H9 (cell line): ENCODE data around the gene INPP5A. TPM values are rescaled to one million over a fixed set of nuclear protein-coding genes. Genes with fewer than 3 reads are reported as not detected.

Source experiments
- DNase-seq: peaks from one replicate; pipeline ENCODE4 v3.0.0-alpha.2; 2017
- H2AFZ ChIP-seq: one replicate; pipeline ENCODE4 v1.6.1; 2013; ENCODE audit warnings: mild to moderate bottlenecking, low read length, control low read depth, moderate library complexity
- H2AK5ac ChIP-seq: 2 replicates; pipeline ENCODE4 v1.6.1; 2013; ENCODE audit warnings: low read length, control low read depth, mixed read lengths; ENCODE audit not compliant: insufficient read length
- H2BK120ac ChIP-seq: one replicate; pipeline ENCODE4 v1.6.1; 2013; ENCODE audit warnings: low read depth, mild to moderate bottlenecking, low read length, control low read depth, inconsistent platforms; ENCODE audit not compliant: poor library complexity, severe bottlenecking
- H2BK12ac ChIP-seq: 2 replicates; pipeline ENCODE4 v1.6.1; 2013; ENCODE audit warnings: low read length, control low read depth, mixed read lengths, low read depth; ENCODE audit not compliant: insufficient read length
- H2BK15ac ChIP-seq: 2 replicates; pipeline ENCODE4 v1.6.1; 2013; ENCODE audit warnings: low read depth, low read length, control low read depth
- H2BK20ac ChIP-seq: one replicate; pipeline ENCODE4 v1.6.1; 2013; ENCODE audit warnings: low read depth, mild to moderate bottlenecking, low read length, control low read depth, inconsistent platforms; ENCODE audit not compliant: poor library complexity, severe bottlenecking
- H2BK5ac ChIP-seq: 2 replicates; pipeline ENCODE4 v1.6.1; 2013; ENCODE audit warnings: low read length, control low read depth, mixed read lengths; ENCODE audit not compliant: insufficient read length
- H3K14ac ChIP-seq: 2 replicates; pipeline ENCODE4 v1.6.1; 2013; ENCODE audit warnings: low read length, control low read depth; ENCODE audit not compliant: insufficient read depth
- H3K18ac ChIP-seq: 2 replicates; pipeline ENCODE4 v1.6.1; 2013; ENCODE audit warnings: low read depth, mild to moderate bottlenecking, mixed read lengths, low read length, control low read depth; ENCODE audit not compliant: insufficient read length
- H3K23ac ChIP-seq: 2 replicates; pipeline ENCODE4 v1.6.1; 2013; ENCODE audit warnings: low read length, control low read depth, mixed read lengths, low read depth; ENCODE audit not compliant: insufficient read length
- H3K23me2 ChIP-seq: 2 replicates; pipeline ENCODE4 v1.6.1; 2013; ENCODE audit warnings: low read depth, mild to moderate bottlenecking, mixed read lengths, low read length, control low read depth; ENCODE audit not compliant: insufficient read length, poor library complexity, severe bottlenecking
- H3K27ac ChIP-seq: 2 replicates; pipeline ENCODE4 v1.5.1; 2013; ENCODE audit warnings: low read length, control low read depth, mixed read lengths, low read depth; ENCODE audit not compliant: insufficient read length
- H3K27me3 ChIP-seq: 2 replicates; pipeline ENCODE4 v1.6.1; 2013; ENCODE audit warnings: low read length, control low read depth, inconsistent platforms; ENCODE audit not compliant: insufficient read depth
- H3K4ac ChIP-seq: 2 replicates; pipeline ENCODE4 v1.6.1; 2013; ENCODE audit warnings: low read depth, mild to moderate bottlenecking, control low read depth, inconsistent platforms, low read length, moderate library complexity
- H3K4me1 ChIP-seq: 2 replicates; pipeline ENCODE4 v1.6.1; 2013; ENCODE audit warnings: low read length, control low read depth, inconsistent platforms; ENCODE audit not compliant: insufficient read depth
- H3K4me2 ChIP-seq: 2 replicates; pipeline ENCODE4 v1.6.1; 2013; ENCODE audit warnings: low read length, control low read depth, mixed read lengths; ENCODE audit not compliant: insufficient read length, insufficient read depth
- H3K56ac ChIP-seq: 2 replicates; pipeline ENCODE4 v1.6.1; 2013; ENCODE audit warnings: low read depth, mild to moderate bottlenecking, mixed read lengths, low read length, control low read depth; ENCODE audit not compliant: insufficient read length
- H3K79me1 ChIP-seq: 2 replicates; pipeline ENCODE4 v1.6.1; 2013; ENCODE audit warnings: low read depth, mild to moderate bottlenecking, moderate library complexity, low read length, control low read depth, inconsistent platforms; ENCODE audit not compliant: insufficient read depth, poor library complexity, severe bottlenecking
- H3K79me2 ChIP-seq: 2 replicates; pipeline ENCODE4 v1.6.1; 2013; ENCODE audit warnings: low read length, control low read depth, inconsistent platforms; ENCODE audit not compliant: insufficient read depth
- H3K9ac ChIP-seq: 2 replicates; pipeline ENCODE4 v1.6.1; 2013; ENCODE audit warnings: low read length, control low read depth, mixed read lengths; ENCODE audit not compliant: insufficient read length; ENCODE audit errors: extremely low read depth
- H3K9me3 ChIP-seq: one replicate; pipeline ENCODE4 v1.6.1; 2013; ENCODE audit warnings: low read depth, low read length, inconsistent platforms; ENCODE audit not compliant: control insufficient read depth
- H3T11ph ChIP-seq: one replicate; pipeline ENCODE4 v1.6.1; 2013; ENCODE audit warnings: mild to moderate bottlenecking, low read length, control low read depth, inconsistent platforms
- H4K20me1 ChIP-seq: one replicate; pipeline ENCODE4 v1.6.1; 2013; ENCODE audit not compliant: control insufficient read depth, insufficient read length, insufficient read depth
- H4K5ac ChIP-seq: 2 replicates; pipeline ENCODE4 v1.6.1; 2013; ENCODE audit warnings: low read depth, mild to moderate bottlenecking, mixed read lengths, low read length, control low read depth; ENCODE audit not compliant: insufficient read length
- H4K8ac ChIP-seq: replicated peaks from 2 replicates; pipeline ENCODE4 v1.6.1; 2013; ENCODE audit warnings: low read length, control low read depth, mixed read lengths, low read depth; ENCODE audit not compliant: insufficient read length
- H4K91ac ChIP-seq: 2 replicates; pipeline ENCODE4 v1.6.1; 2013; ENCODE audit warnings: low read depth, mild to moderate bottlenecking, moderate library complexity, mixed read lengths, low read length, control low read depth; ENCODE audit not compliant: insufficient read length
- H3K27ac Mint-ChIP-seq, 3 experiments: 2 replicates in 2 of 3; 3 replicates in 1 of 3; pipeline ENCODE4 v1.8.0; 2020 to 2021; ENCODE audit warnings: mixed read lengths in 3 of 3, mild to moderate bottlenecking in 1 of 3, moderate library complexity in 1 of 3
- H3K27me3 Mint-ChIP-seq: 2 replicates; pipeline ENCODE4 v1.8.0; 2021; ENCODE audit warnings: low read depth, mild to moderate bottlenecking, moderate library complexity, mixed read lengths
- H3K36me3 Mint-ChIP-seq, 3 experiments: 2 replicates in 2 of 3; 3 replicates in 1 of 3; pipeline ENCODE4 v1.8.0; 2020 to 2021; ENCODE audit warnings: low read depth in 3 of 3, mixed read lengths in 3 of 3; ENCODE audit not compliant: insufficient read depth in 1 of 3
- H3K4me1 Mint-ChIP-seq, 2 experiments: 2 replicates each; pipeline ENCODE4 v1.8.0; 2020; ENCODE audit warnings: mixed read lengths in 2 of 2
- H3K4me3 Mint-ChIP-seq, 2 experiments: 2 replicates in 1 of 2; 3 replicates in 1 of 2; pipeline ENCODE4 v1.8.0; 2020 to 2021; ENCODE audit warnings: mild to moderate bottlenecking in 2 of 2, mixed read lengths in 2 of 2, moderate library complexity in 1 of 2
- H3K9me3 Mint-ChIP-seq, 2 experiments: 2 replicates in 1 of 2; 3 replicates in 1 of 2; pipeline ENCODE4 v1.8.0; 2020; ENCODE audit warnings: mild to moderate bottlenecking in 2 of 2, mixed read lengths in 2 of 2, moderate library complexity in 1 of 2
- WGBS: extraction: QIAGEN DNeasy Blood & Tissue Kit; methylation state at CpG from one replicate; pipeline ENCODE4 v1.1.7; 2013; ENCODE audit warnings: missing lambda C conversion rate, low lambda C conversion rate, mixed read lengths; ENCODE audit not compliant: insufficient read length; ENCODE audit errors: extremely low coverage; 5-methylcytosine and 5-hydroxymethylcytosine counted together
- total RNA-seq: library from RNA; stranded (reverse); gene quantifications from 2 replicates; pipeline ENCODE4 v1.2.1, GENCODE V29; 2021
- TF ChIP-seq, protein P1 (sequence below): fragments of 200-600 bp; sonication (generic); conservative IDR thresholded peaks from 3 replicates; pipeline ENCODE4 v1.8.0; 2021; ENCODE audit warnings: antibody characterized with exemption, mild to moderate bottlenecking

The INPP5A gene
- total RNA-seq, 1 experiment from 2014 or later, result 17.7 TPM

DNA sequence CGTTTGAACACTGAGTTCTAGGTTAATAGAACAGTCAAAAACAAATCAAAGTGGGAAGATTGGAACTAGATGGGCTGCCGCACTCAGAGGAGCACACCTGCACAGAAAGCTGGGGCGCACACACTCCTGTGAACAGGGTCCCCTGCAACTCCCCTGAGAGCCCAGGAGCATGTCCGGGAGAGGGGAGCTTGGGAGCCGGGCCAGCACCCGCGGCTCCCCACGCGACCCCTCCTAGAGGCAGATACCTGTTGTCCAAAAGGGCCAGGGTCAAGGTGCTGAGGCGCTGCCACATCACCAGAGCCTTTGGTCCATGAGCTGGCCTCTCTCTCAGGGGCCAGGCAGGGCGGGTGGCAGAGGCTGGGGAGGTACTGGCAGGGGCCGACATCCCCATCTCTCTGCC is 242.8 kb downstream of the INPP5A start:
- WGBS, result no CpG with 5 or more reads among the region's 12 CpGs
- Mint-ChIP-seq H3K4me1 (peaks cover 14 to 21% of the 10 kb centered on the region in 2 experiments), H3K4me3 (no peak overlapping the region), H3K9me3 (no peaks in the 10 kb centered on the region; a peak in 1 of 5 replicates), H3K27me3 (peaks cover 45% of the 10 kb centered on the region), H3K27ac (no peak overlapping the region), H3K36me3 (peaks cover 0 to 3% (median 0%) of the 10 kb centered on the region in 3 experiments; a peak in 4 of 7 replicates)
- Histone ChIP-seq H3K79me2 (no peaks in the 10 kb centered on the region), H2BK12ac (no peak overlapping the region), H3K4me1 (0 out of 2 replicates have a peak, but pooled peaks cover 3% of the 10 kb centered on the region), H3K4me2 (no peak overlapping the region), H3T11ph (no peak overlapping the region), H3K23ac (no peak overlapping the region), H3K23me2 (no peaks in the 10 kb centered on the region), H4K91ac (no peak overlapping the region), H3K18ac (no peak overlapping the region), H2AK5ac (no peak overlapping the region), H2BK120ac (no peak overlapping the region), H3K9me3 (no peaks in the 10 kb centered on the region), H2AFZ (no peak overlapping the region), H3K56ac (no peak overlapping the region), H2BK20ac (no peak overlapping the region), H2BK15ac (no peak overlapping the region), H2BK5ac (no peak overlapping the region), H4K5ac (no peak overlapping the region), H3K4ac (no peak overlapping the region), H4K20me1 (no peaks in the 10 kb centered on the region), H3K14ac (no peak overlapping the region), H3K27ac (no peak overlapping the region), H3K9ac (no peak overlapping the region), H4K8ac (no peak overlapping the region), H3K79me1 (no peaks in the 10 kb centered on the region), H3K27me3 (peaks cover 34% of the 10 kb centered on the region)
- no peak for DNase-seq
- TF ChIP-seq, protein P1, sequence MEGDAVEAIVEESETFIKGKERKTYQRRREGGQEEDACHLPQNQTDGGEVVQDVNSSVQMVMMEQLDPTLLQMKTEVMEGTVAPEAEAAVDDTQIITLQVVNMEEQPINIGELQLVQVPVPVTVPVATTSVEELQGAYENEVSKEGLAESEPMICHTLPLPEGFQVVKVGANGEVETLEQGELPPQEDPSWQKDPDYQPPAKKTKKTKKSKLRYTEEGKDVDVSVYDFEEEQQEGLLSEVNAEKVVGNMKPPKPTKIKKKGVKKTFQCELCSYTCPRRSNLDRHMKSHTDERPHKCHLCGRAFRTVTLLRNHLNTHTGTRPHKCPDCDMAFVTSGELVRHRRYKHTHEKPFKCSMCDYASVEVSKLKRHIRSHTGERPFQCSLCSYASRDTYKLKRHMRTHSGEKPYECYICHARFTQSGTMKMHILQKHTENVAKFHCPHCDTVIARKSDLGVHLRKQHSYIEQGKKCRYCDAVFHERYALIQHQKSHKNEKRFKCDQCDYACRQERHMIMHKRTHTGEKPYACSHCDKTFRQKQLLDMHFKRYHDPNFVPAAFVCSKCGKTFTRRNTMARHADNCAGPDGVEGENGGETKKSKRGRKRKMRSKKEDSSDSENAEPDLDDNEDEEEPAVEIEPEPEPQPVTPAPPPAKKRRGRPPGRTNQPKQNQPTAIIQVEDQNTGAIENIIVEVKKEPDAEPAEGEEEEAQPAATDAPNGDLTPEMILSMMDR, result no peak
